B cell (primary cell): ENCODE measurements around the gene ATRNL1. TPM values are rescaled to one million over a fixed set of nuclear protein-coding genes. Genes with fewer than 3 reads are reported as not detected.

Experiments used
- ATAC-seq: fragments of 200-7000 bp; cut with Tn5 transposase; one replicate; pipeline ENCODE4 v1.10.0; 2021; ENCODE audit warnings: low read depth, mild to moderate bottlenecking, moderate number of reproducible peaks, moderate library complexity
- CTCF ChIA-PET: fragments of 350-600 bp; sonication (Branson Sonifier 250); formaldehyde crosslinking; loops from one replicate; lab custom pipeline; 2021; ENCODE audit warnings: antibody characterized with exemption, inconsistent platforms; lab: Charles Lee
- POLR2A ChIA-PET: fragments of 350-600 bp; sonication (Branson Sonifier 250); formaldehyde crosslinking; loops from one replicate; lab custom pipeline; 2021; ENCODE audit warnings: antibody characterized with exemption; lab: Charles Lee
- DNase-seq: peaks from one replicate; pipeline ENCODE4 v3.0.0; 2013
- H2AFZ ChIP-seq: 2 replicates; pipeline ENCODE4 v1.6.1; 2012; ENCODE audit warnings: mild to moderate bottlenecking, low read depth, low read length; ENCODE audit not compliant: insufficient read depth, poor library complexity, severe bottlenecking
- H3K27ac ChIP-seq, 2 donors: 1 replicate in 1 of 2; 2 replicates in 1 of 2; pipeline ENCODE4 v1.5.1; 2012 to 2013; ENCODE audit warnings: low read length in 2 of 2, mild to moderate bottlenecking in 2 of 2, moderate library complexity in 1 of 2
- H3K27me3 ChIP-seq, 4 experiments: fragments of 200-600 bp in 1 of 4; sonication (generic) in 1 of 4; replicated peaks in 1 of 4; 1 replicate in 2 of 4; 2 replicates in 2 of 4; pipeline versions ENCODE4 v1.6.1 to v1.7.0; 2013 to 2016; ENCODE audit warnings: low read length in 3 of 4, mild to moderate bottlenecking in 2 of 4, mixed read lengths in 1 of 4, moderate library complexity in 1 of 4; ENCODE audit not compliant: insufficient read depth in 4 of 4, control insufficient read depth in 3 of 4; ENCODE audit errors: control extremely low read depth in 1 of 4
- H3K36me3 ChIP-seq, 2 experiments: replicated peaks in 1 of 2; 1 replicate in 1 of 2; 2 replicates in 1 of 2; pipeline versions ENCODE4 v1.6.1 to v1.7.1; 2013; ENCODE audit warnings: low read length in 1 of 2; ENCODE audit not compliant: insufficient read depth in 2 of 2, control insufficient read depth in 1 of 2; ENCODE audit errors: control extremely low read depth in 1 of 2, extremely low read depth in 1 of 2
- H3K4me1 ChIP-seq, 2 donors: fragments of 200-600 bp in 1 of 2; sonication (generic) in 1 of 2; 1 replicate in 1 of 2; 2 replicates in 1 of 2; pipeline versions ENCODE4 v1.5.1 to v1.6.1; 2013 to 2017; ENCODE audit warnings: low read length in 2 of 2; ENCODE audit not compliant: control insufficient read depth in 2 of 2, insufficient read depth in 2 of 2
- H3K4me2 ChIP-seq: replicated peaks from 2 replicates; pipeline ENCODE3; 2012; ENCODE audit warnings: mild to moderate bottlenecking, low read depth, low read length; ENCODE audit not compliant: poor library complexity, severe bottlenecking
- H3K4me3 ChIP-seq, 5 experiments: fragments of 200-600 bp in 1 of 5; sonication (generic) in 1 of 5; 1 replicate in 3 of 5; 2 replicates in 2 of 5; pipeline versions ENCODE4 v1.5.1 to v1.7.0; 2011 to 2016; ENCODE audit warnings: low read length in 4 of 5, mild to moderate bottlenecking in 4 of 5, low read depth in 2 of 5, control low read depth in 1 of 5, moderate library complexity in 1 of 5; ENCODE audit not compliant: insufficient read depth in 1 of 5; ENCODE audit errors: control extremely low read depth in 1 of 5, extremely low read depth in 1 of 5
- H3K79me2 ChIP-seq: fragments of 200-600 bp; sonication (generic); one replicate; pipeline ENCODE4 v1.6.0; 2016; ENCODE audit warnings: low read length; ENCODE audit not compliant: control insufficient read depth, insufficient read depth
- H3K9ac ChIP-seq: fragments of 200-600 bp; sonication (generic); 2 replicates; pipeline ENCODE4 v1.6.1; 2017; ENCODE audit warnings: mild to moderate bottlenecking, low read length, moderate library complexity
- H3K9me3 ChIP-seq, 3 donors: one replicate each; pipeline versions ENCODE4 v1.6.1 to v1.7.1; 2013; ENCODE audit warnings: low read length in 2 of 3; ENCODE audit not compliant: control insufficient read depth in 2 of 3, insufficient read depth in 1 of 3; ENCODE audit errors: control extremely low read depth in 1 of 3
- H4K20me1 ChIP-seq: 2 replicates; pipeline ENCODE4 v1.6.0; 2012; ENCODE audit warnings: mild to moderate bottlenecking, low read length; ENCODE audit not compliant: insufficient read depth, control insufficient read depth, poor library complexity, severe bottlenecking
- H3K27ac Mint-ChIP-seq: one replicate; pipeline ENCODE4 v1.8.0; 2021; ENCODE audit warnings: mixed read lengths
- H3K27me3 Mint-ChIP-seq: one replicate; pipeline ENCODE4 v1.8.0; 2021; ENCODE audit warnings: mixed read lengths
- H3K4me1 Mint-ChIP-seq: one replicate; pipeline ENCODE4 v1.8.0; 2021; ENCODE audit warnings: mixed read lengths
- H3K4me3 Mint-ChIP-seq: one replicate; pipeline ENCODE4 v1.8.0; 2021; ENCODE audit warnings: mixed read lengths
- H3K9me3 Mint-ChIP-seq: one replicate; pipeline ENCODE4 v1.8.0; 2022; ENCODE audit warnings: mixed read lengths; ENCODE audit not compliant: insufficient read depth
- CTCF ChIP-seq: fragments of 200-600 bp; IDR thresholded peaks from one replicate; pipeline ENCODE4 v1.8.0; 2022; ENCODE audit warnings: antibody characterized with exemption, mild to moderate bottlenecking
- EZH2 ChIP-seq: IDR thresholded peaks from 2 replicates; pipeline ENCODE4 v1.6.1; 2012; ENCODE audit warnings: borderline replicate concordance, low read depth, mild to moderate bottlenecking, moderate library complexity, low read length; ENCODE audit not compliant: insufficient read depth, poor library complexity, severe bottlenecking
- WGBS: methylation state at CpG from one replicate; pipeline ENCODE4 v1.1.5; 2013; ENCODE audit warnings: missing lambda C conversion rate; ENCODE audit not compliant: insufficient coverage; 5-methylcytosine and 5-hydroxymethylcytosine counted together
- intact Hi-C: fragments of 100-400 bp; cut with micrococcal nuclease; formaldehyde crosslinking; loops from one replicate; pipeline ENCODE4 v1.10.0; 2022
- polyA plus RNA-seq: library from polyadenylated mRNA; depleted of rRNA; stranded (reverse); fragments of >200 nt; gene quantifications from 2 replicates; pipeline ENCODE4 v1.2.3, GENCODE V29; 2012
- total RNA-seq, 2 donors: library from RNA; stranded (reverse); fragments of 120-200 nt in 1 of 2; gene quantifications; 1 replicate in 1 of 2; 2 replicates in 1 of 2; pipeline versions ENCODE4 v1.2.3 to v1.2.4, GENCODE V29; 2013 to 2022

Gene ATRNL1
- total and polyA plus RNA-seq, 2 donors (not counting 1 experiment from before 2014, with no cell fraction given): 0.24 to 2.2 TPM

GRCh38 chr10:115167751-115168150 lies 74.6 kb downstream of the ATRNL1 start:
- Mint-ChIP-seq H3K27ac (no peak overlapping the region), H3K4me3 (no peak overlapping the region), H3K9me3 (no peaks in the 10 kb centered on the region), H3K4me1 (no peaks in the 10 kb centered on the region), H3K27me3 (no peaks in the 10 kb centered on the region)
- no peaks in the 10 kb centered on the region for H3K9me3 ChIP-seq
- TF ChIP-seq CTCF (no peak), EZH2 (no peak)
- no peak overlapping the region for H3K4me3 ChIP-seq
- H3K36me3 ChIP-seq: no peaks in the 10 kb centered on the region
- no peaks in the 10 kb centered on the region for H3K27me3 ChIP-seq
- intact Hi-C loops: no loop called here
- no CpG with 5 or more reads among the region's 2 CpGs for WGBS
- H3K4me2 ChIP-seq: no peak overlapping the region
- no peaks in the 10 kb centered on the region for H3K79me2 ChIP-seq
- ChIA-PET CTCF (no interaction called here), POLR2A (no interaction called here)
- H3K4me1 ChIP-seq: no peaks in the 10 kb centered on the region
- no peak for DNase-seq
- H3K27ac ChIP-seq: no peak overlapping the region
- H4K20me1 ChIP-seq: no peaks in the 10 kb centered on the region
- no peak for ATAC-seq
- H2AFZ ChIP-seq: no peak overlapping the region
- H3K9ac ChIP-seq: no peak overlapping the region

- POLR2A ChIA-PET: no interaction called here
- no peak for DNase-seq
- H3K4me1 Mint-ChIP-seq: no peaks in the 10 kb centered on the region
- no peaks in the 10 kb centered on the region for H4K20me1 ChIP-seq
- H2AFZ ChIP-seq: no peak overlapping the region
- H3K9me3 ChIP-seq: no peaks in the 10 kb centered on the region
- no peak overlapping the region for H3K4me2 ChIP-seq
- intact Hi-C loops: loop anchor here (5.0 kb wide), 1 partner anchor 1321 kb away; no protein-coding TSS in a partner anchor
- no peaks in the 10 kb centered on the region for H3K36me3 ChIP-seq
- CTCF ChIA-PET: interaction anchor here (1.5 kb wide), 1 partner anchor 14 kb away, joined by 3 read pairs; no protein-coding TSS in a partner anchor
- no peak overlapping the region for H3K4me3 Mint-ChIP-seq
- H3K9me3 Mint-ChIP-seq: no peaks in the 10 kb centered on the region
- H3K27me3 Mint-ChIP-seq: peaks cover 4% of the 10 kb centered on the region
- H3K27ac ChIP-seq: no peak overlapping the region
- no peaks in the 10 kb centered on the region for H3K4me1 ChIP-seq
- H3K27me3 ChIP-seq: no peaks in the 10 kb centered on the region
- ATAC-seq: no peak
- no CpG with 5 or more reads among the region's 1 CpG for WGBS
- no peaks in the 10 kb centered on the region for H3K79me2 ChIP-seq
- no peak overlapping the region for H3K27ac Mint-ChIP-seq
- no peak overlapping the region for H3K4me3 ChIP-seq
- TF ChIP-seq CTCF (peak; percentile 55), EZH2 (no peak)
- H3K9ac ChIP-seq: no peak overlapping the region
These were observed 78.3 kb downstream of the ATRNL1 start for GRCh38 chr10:115171392-115171960.
